ENCODE data around the gene RNASET2.
"Not testable (repeated sequence)": the region's sequence is repeated elsewhere in the genome, so short reads cannot be mapped to it uniquely, and the experiment has no call there.

RNASET2 gene

DNA sequence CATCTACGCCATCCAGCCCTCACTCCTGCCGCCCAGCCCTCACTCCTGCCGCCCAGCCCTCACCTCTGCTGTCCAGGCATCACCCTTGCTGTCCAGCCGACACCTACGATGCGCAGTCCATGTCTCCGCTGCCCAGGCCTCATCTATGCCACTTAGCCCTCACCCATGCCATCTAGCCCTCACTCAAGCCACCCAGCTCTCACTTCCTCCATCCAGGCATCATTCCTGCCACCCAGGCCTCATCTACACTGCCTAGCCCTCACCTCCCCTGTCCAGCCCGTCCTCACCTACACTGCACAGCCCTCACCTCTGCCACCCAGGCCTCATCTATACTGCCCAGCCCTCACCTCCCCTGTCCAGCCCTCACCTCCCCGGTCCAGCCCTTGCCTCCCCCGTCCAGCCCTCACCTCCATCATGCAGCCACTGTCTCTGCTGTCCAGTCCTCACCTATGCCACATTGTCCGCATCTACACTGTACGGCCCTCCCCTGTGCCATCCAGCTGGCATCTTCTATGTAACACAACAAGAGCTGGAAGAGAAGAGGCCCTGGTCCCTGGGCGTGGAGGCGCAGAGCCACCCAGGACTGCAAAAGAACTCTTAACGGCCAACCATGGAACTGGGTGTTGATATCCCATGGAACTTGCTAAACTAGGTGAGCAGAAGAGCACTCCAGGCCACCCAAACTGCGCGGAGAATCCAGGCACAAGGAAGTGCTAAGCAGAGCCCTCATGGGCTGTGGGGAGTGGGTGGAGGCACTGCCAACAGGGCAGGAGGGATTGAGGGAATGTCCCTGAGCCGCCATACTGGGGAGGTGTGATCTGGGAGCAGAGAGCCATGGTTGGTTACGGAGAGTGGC lies 31.0 kb downstream of the RNASET2 start:
- no peak for DNase-seq

GRCh38 chr6:166924531-166924930 lies 31.8 kb downstream of the RNASET2 start:
- no peak for DNase-seq

- DNase-seq: no peak
These were observed 33.4 kb downstream of the RNASET2 start for GRCh38 chr6:166922937-166923336.

GRCh38 chr6:166921570-166921969 lies 34.8 kb downstream of the RNASET2 start:
- DNase-seq: no peak

- no peak for DNase-seq
These were observed 39.5 kb downstream of the RNASET2 start for GRCh38 chr6:166916824-166917223.

GRCh38 chr6:166915484-166915883 lies 40.9 kb downstream of the RNASET2 start:
- not testable (repeated sequence) for DNase-seq

DNA sequence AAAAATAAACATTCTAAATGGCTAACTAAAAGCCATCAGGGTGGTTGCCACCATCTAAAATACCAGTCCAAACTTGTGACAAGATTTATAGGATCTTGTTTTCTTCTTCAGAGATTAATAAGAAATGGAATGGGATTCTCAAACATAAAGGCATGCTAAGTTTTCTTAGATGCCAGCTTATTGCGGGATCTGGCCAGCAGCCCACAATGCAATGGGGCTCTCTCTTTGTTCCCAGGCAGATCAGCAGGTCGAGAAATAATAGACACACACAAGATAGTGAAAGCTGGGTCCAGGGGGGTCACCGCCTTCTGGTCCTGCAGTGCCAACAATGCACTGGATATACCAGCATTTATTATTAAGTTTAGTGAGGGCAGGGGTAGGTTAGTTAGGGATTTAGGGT lies 41.4 kb downstream of the RNASET2 start:
- not testable (repeated sequence) for DNase-seq

DNA sequence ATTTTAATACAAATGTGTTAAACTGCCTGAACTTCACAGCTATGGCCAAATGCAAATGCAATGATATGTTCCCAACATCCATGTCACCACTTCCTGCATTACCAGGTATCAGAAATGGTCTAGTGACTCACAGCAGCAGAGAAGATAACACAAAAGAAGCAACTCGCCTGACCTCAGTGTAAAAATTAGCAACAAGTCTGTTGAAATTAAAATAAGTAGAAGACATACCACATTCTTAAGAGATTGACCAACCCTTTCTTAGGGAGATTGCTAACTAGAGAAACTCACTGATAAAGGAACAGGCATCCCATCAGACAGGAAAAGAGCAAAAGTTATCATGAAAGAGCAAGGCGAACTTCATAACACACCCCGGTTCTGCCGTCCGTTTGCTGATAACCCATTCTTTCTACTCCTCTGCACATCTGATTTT lies 45.1 kb downstream of the RNASET2 start:
- no peak for DNase-seq

GRCh38 chr6:166910601-166911000 lies 45.7 kb downstream of the RNASET2 start:
- no peak for DNase-seq

DNA sequence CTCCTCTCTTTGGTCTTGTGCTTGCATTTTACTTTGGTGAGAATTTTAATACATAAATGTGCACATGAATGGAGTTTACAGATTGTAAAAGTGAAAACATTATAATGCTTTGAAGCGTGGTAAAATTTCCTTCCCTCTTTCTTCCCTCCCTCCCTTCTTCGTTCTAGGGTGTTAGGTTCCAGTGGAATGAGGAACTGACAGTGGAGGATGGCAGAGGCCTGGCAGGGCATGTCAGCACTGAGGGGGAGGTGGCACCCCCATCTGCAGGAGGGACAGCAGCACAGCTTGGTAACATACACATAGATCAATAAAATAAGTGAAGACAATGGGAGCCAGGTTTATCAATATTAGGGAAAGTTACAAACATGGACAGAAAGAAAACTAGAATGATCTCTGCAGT lies 47.5 kb downstream of the RNASET2 start:
- no peak for DNase-seq

DNA sequence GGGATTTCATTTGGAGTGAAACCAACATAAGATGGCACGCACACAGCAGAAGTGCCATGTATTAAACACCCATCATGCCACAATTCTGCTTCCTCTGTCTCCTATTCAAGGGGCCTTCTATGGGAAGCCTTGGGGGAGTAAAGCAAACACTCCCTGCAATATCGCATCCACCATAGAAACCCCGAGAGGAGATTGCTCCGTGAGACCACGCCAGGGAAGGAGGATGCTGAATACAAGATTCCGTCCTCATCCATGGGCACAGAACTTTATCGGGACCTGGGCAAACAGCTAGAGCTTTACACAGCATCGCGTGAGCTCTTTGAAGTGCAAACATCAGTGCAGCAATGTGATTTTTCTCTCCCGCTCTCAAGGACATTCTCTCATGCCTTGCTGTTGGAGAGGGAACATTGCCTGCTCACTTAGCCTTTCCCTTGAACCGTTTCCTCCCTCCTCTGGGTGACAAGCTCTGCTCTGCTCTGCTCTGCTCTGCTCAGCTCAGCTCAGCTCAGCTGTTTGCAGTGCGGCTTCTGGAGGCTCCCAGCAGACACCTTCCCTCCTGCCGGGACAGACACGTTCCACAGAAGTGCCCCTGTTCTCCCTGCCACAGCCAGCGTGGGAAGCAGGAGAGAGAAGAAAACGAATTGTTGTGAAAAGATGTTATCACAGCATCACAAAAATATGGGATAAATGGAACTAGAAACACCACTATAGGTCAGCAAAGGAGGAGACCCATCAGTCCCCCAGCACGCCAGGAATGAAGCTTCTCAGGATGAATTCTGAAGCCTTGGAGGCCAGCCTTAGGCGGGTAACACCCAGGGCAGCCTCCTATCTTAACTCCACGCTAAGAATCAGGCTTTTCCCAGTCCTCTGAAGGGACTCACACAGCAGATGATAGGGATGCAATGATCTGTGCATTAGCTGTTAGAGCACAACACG lies 48.2 kb downstream of the RNASET2 start:
- no peak for DNase-seq

GRCh38 chr6:166907373-166907841 lies 48.9 kb downstream of the RNASET2 start:
- peak; percentile 20 for DNase-seq

- no peak for DNase-seq
These were observed 49.8 kb downstream of the RNASET2 start for GRCh38 chr6:166906376-166907044.

DNA sequence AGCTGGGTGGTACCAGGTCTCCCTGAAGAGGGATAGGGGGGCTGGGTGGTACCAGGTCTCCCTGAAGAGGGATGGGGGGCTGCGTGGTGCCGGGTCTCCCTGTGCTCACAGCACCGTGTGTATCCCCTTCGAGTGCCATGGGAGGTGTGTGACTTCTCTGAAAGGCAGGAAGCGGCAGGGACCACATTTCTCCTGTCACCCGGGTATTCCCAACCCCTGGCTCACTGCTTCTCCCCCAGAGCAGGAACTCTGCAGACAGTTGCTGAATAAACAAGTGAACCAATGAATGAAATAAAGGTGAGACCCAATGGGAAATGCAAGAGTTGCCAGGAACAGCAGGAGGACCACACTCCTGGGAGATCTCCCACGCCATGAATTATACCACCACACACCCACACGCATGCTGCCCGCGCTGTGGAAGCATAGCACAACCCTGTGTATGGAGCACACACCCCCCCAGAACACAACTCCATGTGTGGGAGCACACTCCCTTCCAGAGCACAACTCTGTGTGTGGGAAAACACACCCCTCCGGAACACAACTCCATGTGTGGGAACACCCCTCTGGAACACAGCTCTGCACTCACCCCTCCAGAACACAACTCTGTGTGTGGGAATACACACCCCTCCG lies 50.7 kb downstream of the RNASET2 start:
- DNase-seq: no peak

DNA sequence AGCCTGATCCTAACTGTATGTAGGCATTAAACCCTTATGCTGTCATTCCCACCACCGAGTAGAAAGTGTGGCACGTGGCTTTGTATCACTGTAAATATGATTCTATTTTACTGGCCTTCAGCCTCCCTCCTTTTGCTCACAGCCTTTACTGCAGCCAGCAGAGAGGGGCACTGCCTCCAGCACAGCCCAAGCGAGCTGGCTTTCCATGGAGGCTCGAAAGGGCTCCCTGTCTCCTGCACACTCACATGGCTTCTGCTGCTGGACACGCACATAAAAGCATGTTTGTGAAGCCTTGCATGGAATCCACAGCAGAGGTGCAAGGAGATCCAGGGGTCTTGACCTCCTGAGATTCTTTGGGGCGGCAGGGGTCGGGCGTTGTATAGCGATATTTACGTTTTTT lies 51.3 kb downstream of the RNASET2 start:
- DNase-seq: no peak

GRCh38 chr6:166904101-166904746 lies 52.1 kb downstream of the RNASET2 start:
- no peak for DNase-seq

GRCh38 chr6:166903500-166903899 lies 52.9 kb downstream of the RNASET2 start:
- DNase-seq: no peak

GRCh38 chr6:166903027-166903426 lies 53.3 kb downstream of the RNASET2 start:
- DNase-seq: no peak

DNA sequence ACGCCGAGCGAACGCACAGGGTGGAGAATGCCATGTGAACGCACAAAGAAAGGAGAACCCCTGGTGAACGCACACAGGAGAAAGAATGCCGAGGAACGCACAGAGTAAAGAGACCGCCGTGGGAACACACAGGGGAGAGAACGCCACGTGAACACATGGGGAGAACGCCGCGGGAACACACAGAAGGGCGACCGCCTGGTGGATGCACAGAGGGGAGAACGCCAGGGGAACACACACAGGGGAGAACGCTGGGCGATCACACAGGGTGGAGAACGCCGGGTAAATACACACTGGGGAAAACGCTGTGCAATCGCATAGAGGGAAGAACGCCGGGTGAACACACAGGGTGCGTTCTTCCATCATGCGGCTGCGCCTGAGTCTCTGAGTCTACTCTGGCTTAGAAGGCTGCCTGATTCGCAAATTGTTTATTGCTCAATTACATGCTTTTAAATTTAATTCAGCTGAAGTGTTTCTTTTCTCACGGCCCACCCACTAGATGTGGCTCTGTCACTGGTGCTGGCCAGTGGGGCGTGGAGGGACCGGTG lies 54.1 kb downstream of the RNASET2 start:
- no peak for DNase-seq

- DNase-seq: no peak
These were observed 54.7 kb downstream of the RNASET2 start for GRCh38 chr6:166901626-166902025.

GRCh38 chr6:166900956-166901607 lies 55.3 kb downstream of the RNASET2 start:
- no peak for DNase-seq

Measured in CD4-positive, alpha-beta T cell treated with Interleukin-17A for 1 hour (primary cell).